HUDEP-2 (cell line): ENCODE results near the gene TTLL6.
A peak's percentile ranks its signal among the peaks of the same experiment; 100 is the strongest.
"Not testable (repeated sequence)": the region's sequence is repeated elsewhere in the genome, so short reads cannot be mapped to it uniquely, and the experiment has no call there.

ENCODE experiments used
- DNase-seq, 76 experiments: peaks; one replicate each; lab custom pipeline; 2025; ENCODE audit not compliant: unreplicated experiment in 76 of 76; lab: John Stamatoyannopoulos, UW

The TTLL6 gene

DNA sequence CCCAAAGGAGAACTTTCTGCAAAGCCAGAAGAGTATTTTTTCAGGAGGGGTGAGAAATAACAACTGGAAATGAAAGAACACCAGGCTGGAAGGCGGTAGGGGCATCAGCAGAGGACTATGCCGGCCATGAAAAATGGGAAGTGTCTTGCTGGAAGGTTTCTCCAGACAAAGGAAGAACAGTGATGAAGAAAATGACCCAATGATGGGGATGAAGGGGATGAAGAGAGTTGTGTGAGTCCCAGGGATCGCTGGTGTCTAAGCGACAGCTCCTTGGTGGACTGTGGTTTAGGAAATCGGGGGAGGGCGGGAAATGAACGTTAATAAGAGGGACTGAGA, 623 bp downstream of the TTLL6 start:
- DNase-seq = no peak

GRCh38 chr17:48815311-48815710, 1.7 kb downstream of the TTLL6 start:
- DNase-seq = no peak

- peak in 37 of 76 experiments; percentile 1 to 56 (median 25) for DNase-seq
Measured at GRCh38 chr17:48814504-48814903, 2.5 kb downstream of the TTLL6 start.

DNA sequence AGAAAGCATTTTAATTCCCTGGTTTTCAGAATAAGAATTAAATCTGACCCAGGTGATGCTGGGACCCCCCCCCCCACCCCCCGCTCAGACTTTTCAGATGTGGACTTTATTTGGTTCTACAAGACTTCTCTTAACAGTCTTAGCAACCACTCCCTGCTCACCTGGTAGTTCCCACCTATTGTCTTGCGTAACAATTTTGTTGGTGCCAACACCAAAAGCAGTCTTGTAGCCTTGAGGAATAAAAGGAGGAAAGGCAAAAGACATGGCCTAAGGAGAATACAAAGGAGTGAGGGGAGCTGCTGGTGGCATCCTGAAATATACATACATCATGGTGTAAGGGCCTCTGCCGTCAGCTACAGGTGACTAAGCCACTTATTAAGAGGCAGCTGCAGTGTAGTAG, 5.0 kb downstream of the TTLL6 start:
- no peak for DNase-seq

DNA sequence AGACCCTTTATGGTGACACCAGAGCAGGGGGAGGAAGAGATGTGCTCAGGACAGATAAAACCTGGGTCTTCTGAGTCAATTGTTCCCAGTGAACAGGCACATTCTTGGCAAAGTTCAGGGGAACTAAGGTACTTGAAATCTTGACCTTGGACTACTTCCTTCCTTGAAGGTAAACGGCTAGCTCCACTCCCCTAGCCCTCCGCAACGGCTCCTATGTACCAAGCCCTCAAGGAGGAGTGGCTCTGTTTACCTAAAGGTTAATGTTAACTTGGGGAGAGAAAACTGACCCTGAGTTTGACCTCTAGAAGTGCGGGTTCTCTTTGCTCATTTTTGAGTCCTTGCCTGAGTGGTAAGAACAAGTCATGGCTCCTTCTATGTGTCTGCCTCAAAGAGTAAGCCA, 7.8 kb downstream of the TTLL6 start:
- no peak for DNase-seq

GRCh38 chr17:48804936-48805411, 12.1 kb downstream of the TTLL6 start:
- peak in 46 of 76 experiments; percentile 2 to 71 (median 26) for DNase-seq

- DNase-seq = no peak
Measured at GRCh38 chr17:48800626-48801217, 16.3 kb downstream of the TTLL6 start.

DNA sequence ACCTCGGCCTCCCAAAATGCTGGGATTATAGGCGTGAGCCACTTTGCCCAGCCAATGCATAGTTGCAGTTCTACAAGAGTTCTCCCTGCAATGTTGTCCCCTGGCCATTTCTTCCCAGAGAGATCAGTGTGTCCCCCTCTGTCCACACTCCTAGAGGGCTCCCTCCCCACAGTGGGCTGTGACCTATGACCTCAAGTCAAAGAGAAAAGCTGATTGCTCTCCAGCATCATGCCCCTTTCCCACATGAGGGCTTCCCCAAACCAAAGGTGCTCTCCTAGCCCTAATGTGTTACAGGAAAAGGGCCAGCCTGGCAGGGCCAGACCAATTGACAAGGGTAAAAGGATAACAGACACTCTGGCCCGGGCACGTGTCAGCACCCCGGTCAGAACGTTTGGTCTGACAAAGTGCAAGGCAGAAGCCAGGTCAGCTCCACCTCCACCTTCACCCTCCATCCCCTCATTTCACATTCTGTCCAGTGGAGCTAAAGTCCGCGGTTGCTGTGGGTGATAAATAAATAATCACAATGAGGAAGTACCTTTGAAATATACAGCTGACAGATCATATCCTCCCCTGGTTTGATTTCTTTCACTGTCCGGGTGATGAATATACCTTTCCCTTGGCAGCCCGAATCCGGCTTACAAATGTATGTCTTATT, 17.8 kb downstream of the TTLL6 start:
- no peak for DNase-seq

- DNase-seq = not testable (repeated sequence)
Measured at GRCh38 chr17:48796163-48796522, 20.9 kb downstream of the TTLL6 start.

- no peak for DNase-seq
Measured at GRCh38 chr17:48795444-48796162, 21.4 kb downstream of the TTLL6 start.

GRCh38 chr17:48792033-48792798, 24.8 kb downstream of the TTLL6 start:
- no peak for DNase-seq

GRCh38 chr17:48791128-48792032, 25.6 kb downstream of the TTLL6 start:
- peak in 35 of 76 experiments; percentile 4 to 55 (median 22) for DNase-seq

- no peak for DNase-seq
Measured at GRCh38 chr17:48790607-48791127, 26.4 kb downstream of the TTLL6 start.

DNA sequence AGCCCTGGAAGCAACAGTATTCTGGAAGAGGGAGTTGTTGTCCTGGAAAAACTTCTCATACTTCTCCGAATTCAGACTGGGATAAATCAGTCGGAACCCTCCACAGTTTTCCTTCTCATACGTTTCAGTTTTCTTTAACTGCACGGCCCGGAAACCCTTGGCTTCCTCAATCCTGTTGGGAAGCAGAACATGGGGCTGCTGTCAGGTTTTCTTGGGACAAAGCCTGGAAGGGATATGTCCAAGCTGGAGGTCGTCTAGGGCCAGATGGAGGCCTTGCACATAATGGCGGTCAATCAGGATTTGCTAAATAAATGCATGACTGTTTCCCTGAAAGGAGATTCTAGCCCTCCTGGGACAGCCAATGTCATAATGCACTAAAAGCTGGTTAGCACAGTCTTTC, 29.2 kb downstream of the TTLL6 start:
- DNase-seq = no peak

DNA sequence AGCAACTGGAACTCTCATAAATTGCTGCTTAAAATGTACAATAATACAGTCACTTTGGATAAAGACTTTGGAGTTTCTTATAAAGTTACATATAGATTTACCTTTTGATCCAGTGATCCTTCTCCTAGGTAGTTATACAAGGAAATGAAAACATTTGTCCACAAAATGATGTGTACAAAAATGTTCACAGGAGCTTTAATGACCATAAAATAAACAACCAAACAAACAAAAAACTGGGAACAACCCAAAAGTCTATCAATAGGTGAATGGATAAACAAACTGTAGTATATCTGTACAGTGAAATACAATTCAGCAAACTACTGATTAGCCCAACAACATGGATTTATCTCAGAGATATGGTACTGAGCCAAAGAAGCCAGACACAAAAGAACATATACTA, 37.6 kb downstream of the TTLL6 start:
- DNase-seq = no peak

GRCh38 chr17:48776602-48777001, 40.4 kb downstream of the TTLL6 start:
- no peak for DNase-seq

- DNase-seq = no peak
Measured at GRCh38 chr17:48773245-48773644, 43.8 kb downstream of the TTLL6 start.

DNA sequence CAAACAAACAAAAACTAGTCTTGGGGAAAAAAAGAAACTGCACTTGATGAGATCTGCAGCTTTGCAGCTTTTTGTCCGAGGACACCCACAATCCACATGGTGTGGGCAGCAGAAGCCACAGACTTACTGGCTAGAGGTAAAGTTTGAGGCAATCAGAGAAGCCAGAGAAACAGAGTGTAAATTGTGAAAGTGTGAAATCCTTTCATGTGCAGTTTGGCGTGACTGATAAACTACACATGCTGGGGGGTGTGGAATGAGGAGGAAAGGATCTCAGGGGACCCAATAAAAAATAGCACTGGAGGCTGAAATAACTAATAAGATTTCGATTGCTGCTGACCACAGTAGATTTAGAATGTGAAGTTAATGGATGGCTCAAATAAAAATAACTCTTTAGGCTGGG, 46.1 kb downstream of the TTLL6 start:
- no peak for DNase-seq

DNA sequence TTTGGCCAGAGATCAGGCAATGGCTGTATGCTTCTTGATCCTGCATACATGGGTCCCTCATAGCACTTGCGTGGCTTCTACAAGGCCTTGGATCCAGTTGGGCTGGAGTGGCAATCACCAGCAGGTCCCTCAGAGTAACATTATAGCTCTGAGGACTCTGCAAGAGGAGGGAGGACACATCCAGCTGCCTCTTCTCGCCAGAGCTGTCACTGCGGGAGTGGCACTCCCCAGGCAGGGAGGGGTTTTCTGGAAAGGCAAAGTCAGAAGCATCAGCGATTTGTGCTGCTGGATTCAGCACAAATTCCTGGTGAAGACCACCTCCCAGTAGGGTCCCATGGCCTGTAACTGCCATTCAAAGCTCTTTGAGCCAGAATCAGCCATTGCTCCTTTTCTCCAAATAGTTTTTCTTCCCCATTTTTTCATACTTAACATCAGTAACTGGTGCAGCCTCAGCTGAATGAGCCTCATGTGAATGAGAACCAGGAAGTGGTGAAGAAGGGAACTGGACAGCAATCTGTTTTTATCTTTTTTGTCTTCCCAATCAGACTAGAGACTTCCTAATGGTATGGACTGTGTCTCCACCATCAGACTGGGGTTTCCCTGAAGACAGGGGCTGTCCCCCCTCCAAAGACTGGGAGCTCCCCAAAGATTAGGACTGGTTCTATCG, 47.9 kb downstream of the TTLL6 start:
- no peak for DNase-seq
